ENCODE measurements around the gene ABCC6. TPM values are rescaled to one million over a fixed set of nuclear protein-coding genes. Genes with fewer than 3 reads are reported as not detected.

ABCC6 gene
- polyA plus RNA-seq, 1 of the 3 experiments (the other 2 are of a cell fraction) = 0.71 TPM

- no peak overlapping the region for H3K4me3 ChIP-seq (ENCODE audit: low read depth in 2 of 2, low read length in 1 of 2)
- DNase-seq = no peak
- no peaks in the 10 kb centered on the region for H3K36me3 ChIP-seq (replicated peaks in 1 of 2; ENCODE audit: control insufficient read depth in 1 of 2, insufficient read depth in 2 of 2, low read length in 1 of 2)
- H3K9me3 ChIP-seq = no peaks in the 10 kb centered on the region
- no peaks in the 10 kb centered on the region for H3K9me2 ChIP-seq
- H3K4me1 ChIP-seq (ENCODE audit: control insufficient read depth in 1 of 2, insufficient read depth in 2 of 2, low read depth in 1 of 2, low read length in 1 of 2) = no peaks in the 10 kb centered on the region; a peak in 1 of 4 replicates
- H3K9ac ChIP-seq = no peak overlapping the region
- H3K27me3 ChIP-seq (ENCODE audit: insufficient read depth) = no peaks in the 10 kb centered on the region; the same call in 1 of the 2 replicates
- CTCF ChIA-PET = interaction anchor here (1.0 kb wide), 1 partner anchor 17 kb away, joined by 3 read pairs; no protein-coding TSS in a partner anchor
- H3K4me2 ChIP-seq = no peak overlapping the region
- no peak overlapping the region for H2AFZ ChIP-seq (ENCODE audit: low read depth)
- H3F3A ChIP-seq (replicated peaks; ENCODE audit: insufficient read depth) = no peaks in the 10 kb centered on the region
- H4K20me1 ChIP-seq (ENCODE audit: insufficient read depth) = no peaks in the 10 kb centered on the region
- H3K79me2 ChIP-seq (ENCODE audit: insufficient read depth) = no peaks in the 10 kb centered on the region
- no peak for TF ChIP-seq ELF1 (IDR thresholded peaks at IDR 0.05)
- TF ChIP-seq GABPA (IDR thresholded peaks at IDR 0.05; ENCODE audit: low read depth) = no peak
- 83% methylated on average over 17 of the region's 17 CpGs for WGBS (ENCODE audit: low lambda C conversion rate)
- H3K27ac ChIP-seq (ENCODE audit: low read depth in 2 of 2, low read length in 1 of 2) = no peak overlapping the region
- POLR2A ChIA-PET = no interaction called here
These were observed 25.3 kb downstream of the ABCC6 start for GRCh38 chr16:16197966-16198365.

- Histone ChIP-seq H3K36me3 (replicated peaks in 1 of 2; ENCODE audit: control insufficient read depth in 1 of 2, insufficient read depth in 2 of 2, low read length in 1 of 2) (no peaks in the 10 kb centered on the region), H3K4me2 (no peak overlapping the region), H3K27ac (ENCODE audit: low read depth in 2 of 2, low read length in 1 of 2) (no peak overlapping the region), H4K20me1 (ENCODE audit: insufficient read depth) (no peaks in the 10 kb centered on the region), H3K4me3 (ENCODE audit: low read depth in 2 of 2, low read length in 1 of 2) (no peak overlapping the region), H2AFZ (ENCODE audit: low read depth) (no peak overlapping the region), H3K9me3 (no peaks in the 10 kb centered on the region), H3K9me2 (no peaks in the 10 kb centered on the region), H3F3A (replicated peaks; ENCODE audit: insufficient read depth) (no peaks in the 10 kb centered on the region), H3K4me1 (ENCODE audit: control insufficient read depth in 1 of 2, insufficient read depth in 2 of 2, low read depth in 1 of 2, low read length in 1 of 2) (no peaks in the 10 kb centered on the region; a peak in 1 of 4 replicates), H3K79me2 (ENCODE audit: insufficient read depth) (no peaks in the 10 kb centered on the region), H3K27me3 (ENCODE audit: insufficient read depth) (no peaks in the 10 kb centered on the region; the same call in 1 of the 2 replicates), H3K9ac (no peak overlapping the region)
- WGBS (ENCODE audit: low lambda C conversion rate) = 58% methylated on average over 3 of the region's 3 CpGs
- POLR2A ChIA-PET = no interaction called here
- no peak for TF ChIP-seq SMC3 (IDR thresholded peaks at IDR 0.05; ENCODE audit: low read depth, low read length)
- TF ChIP-seq FOSL2 (IDR thresholded peaks at IDR 0.05; ENCODE audit: borderline replicate concordance, low read depth) = no peak
- no peak for TF ChIP-seq TEAD4 (IDR thresholded peaks at IDR 0.05; ENCODE audit: borderline replicate concordance, insufficient read depth)
- no peak for TF ChIP-seq REST (IDR thresholded peaks at IDR 0.05; ENCODE audit: low read depth, low read length)
- no peak for TF ChIP-seq ZBTB33 (IDR thresholded peaks at IDR 0.05; ENCODE audit: borderline replicate concordance, low read depth)
- TF ChIP-seq USF2 (IDR thresholded peaks at IDR 0.05; ENCODE audit: borderline replicate concordance, low read depth, low read length) = no peak
- no peak for TF ChIP-seq TCF12 (IDR thresholded peaks at IDR 0.05)
- no peak for TF ChIP-seq NRF1 (IDR thresholded peaks at IDR 0.05; ENCODE audit: low read depth, low read length)
- no peak for TF ChIP-seq EZH2phosphoT487 (IDR thresholded peaks at IDR 0.05; ENCODE audit: borderline replicate concordance, low read depth)
- TF ChIP-seq ELF1 (IDR thresholded peaks at IDR 0.05) = no peak
- TF ChIP-seq IRF3 (IDR thresholded peaks at IDR 0.05; ENCODE audit: low read depth, low read length) = no peak
- no peak for DNase-seq
- CTCF ChIA-PET = interaction anchor here (1.0 kb wide), 1 partner anchor 16 kb away, joined by 3 read pairs; no protein-coding TSS in a partner anchor
These were observed 26.0 kb downstream of the ABCC6 start for GRCh38 chr16:16197331-16197730.

Measured in SK-N-SH (cell line).